ENCODE measurements around the gene SEMA3C.

DNA sequence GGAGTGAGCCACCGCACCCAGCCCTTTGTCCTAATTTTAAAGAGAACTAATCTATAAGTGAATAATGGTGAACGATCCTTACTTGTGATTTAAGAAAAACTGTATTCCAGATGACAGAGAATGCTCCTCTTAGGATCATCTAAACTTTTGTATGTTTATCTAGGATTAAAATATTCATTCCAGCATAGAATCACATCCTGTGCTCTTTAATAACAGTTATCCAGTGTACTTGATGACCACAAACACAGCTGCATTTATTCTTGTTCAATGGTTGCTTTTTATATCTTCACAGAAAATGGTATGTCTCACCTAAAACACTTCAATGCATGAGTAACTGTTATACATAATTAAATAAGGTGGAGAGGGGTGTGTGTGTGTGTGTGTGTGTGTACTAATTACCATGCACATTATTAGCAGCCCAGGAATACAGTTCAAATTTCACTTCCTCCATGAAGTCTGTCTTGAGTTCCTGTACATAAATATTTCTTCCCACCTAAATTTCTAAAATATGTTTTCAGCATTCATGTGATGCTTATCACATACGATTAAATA, 38.5 kb upstream of the SEMA3C start:
- TF ChIP-seq EZH2phosphoT487 (IDR thresholded peaks at IDR 0.05; ENCODE audit: low read depth, severe bottlenecking, unreplicated experiment) (no peak), EZH2 (IDR thresholded peaks at IDR 0.05; ENCODE audit: borderline replicate concordance) (no peak)
